HG02973 (cell line): ENCODE results near the gene CHRNE.
"Not testable (repeated sequence)": the region's sequence is repeated elsewhere in the genome, so short reads cannot be mapped to it uniquely, and the experiment has no call there.

Experiments used
- ATAC-seq: cut with Tn5 transposase; IDR thresholded peaks from one replicate; pipeline ENCODE4 v1.9.1; 2021; ENCODE audit warnings: moderate library complexity; ENCODE audit not compliant: unreplicated experiment

CHRNE gene

GRCh38 chr17:4908301-4908700, 5.4 kb upstream of the CHRNE start:
- ATAC-seq: no peak

- ATAC-seq: not testable (repeated sequence)
Measured at GRCh38 chr17:4906642-4907041, 3.7 kb upstream of the CHRNE start.

DNA sequence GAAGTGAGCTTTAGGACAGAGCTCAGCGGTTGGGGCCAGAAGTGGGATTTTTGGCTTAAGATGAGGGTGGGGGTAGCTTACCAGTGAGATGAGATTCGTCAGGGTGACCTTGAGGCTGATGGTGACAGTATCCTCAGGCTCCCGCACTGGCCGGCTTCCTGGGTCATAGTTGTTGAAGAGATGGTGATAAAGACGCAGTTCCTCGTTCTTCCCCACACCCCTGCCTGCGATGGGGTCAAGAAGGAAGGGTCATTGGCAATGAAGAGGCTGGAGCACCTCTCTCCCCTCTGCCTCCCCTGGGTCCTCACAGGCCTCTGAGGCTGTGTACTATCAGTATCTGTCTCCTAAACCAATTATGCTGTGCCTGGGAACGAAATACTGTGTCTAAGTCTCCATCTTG, 358 bp downstream of the CHRNE start:
- ATAC-seq: no peak

GRCh38 chr17:4901648-4902344, 1.1 kb downstream of the CHRNE start:
- ATAC-seq: no peak

GRCh38 chr17:4901108-4901647, 1.7 kb downstream of the CHRNE start:
- no peak for ATAC-seq

DNA sequence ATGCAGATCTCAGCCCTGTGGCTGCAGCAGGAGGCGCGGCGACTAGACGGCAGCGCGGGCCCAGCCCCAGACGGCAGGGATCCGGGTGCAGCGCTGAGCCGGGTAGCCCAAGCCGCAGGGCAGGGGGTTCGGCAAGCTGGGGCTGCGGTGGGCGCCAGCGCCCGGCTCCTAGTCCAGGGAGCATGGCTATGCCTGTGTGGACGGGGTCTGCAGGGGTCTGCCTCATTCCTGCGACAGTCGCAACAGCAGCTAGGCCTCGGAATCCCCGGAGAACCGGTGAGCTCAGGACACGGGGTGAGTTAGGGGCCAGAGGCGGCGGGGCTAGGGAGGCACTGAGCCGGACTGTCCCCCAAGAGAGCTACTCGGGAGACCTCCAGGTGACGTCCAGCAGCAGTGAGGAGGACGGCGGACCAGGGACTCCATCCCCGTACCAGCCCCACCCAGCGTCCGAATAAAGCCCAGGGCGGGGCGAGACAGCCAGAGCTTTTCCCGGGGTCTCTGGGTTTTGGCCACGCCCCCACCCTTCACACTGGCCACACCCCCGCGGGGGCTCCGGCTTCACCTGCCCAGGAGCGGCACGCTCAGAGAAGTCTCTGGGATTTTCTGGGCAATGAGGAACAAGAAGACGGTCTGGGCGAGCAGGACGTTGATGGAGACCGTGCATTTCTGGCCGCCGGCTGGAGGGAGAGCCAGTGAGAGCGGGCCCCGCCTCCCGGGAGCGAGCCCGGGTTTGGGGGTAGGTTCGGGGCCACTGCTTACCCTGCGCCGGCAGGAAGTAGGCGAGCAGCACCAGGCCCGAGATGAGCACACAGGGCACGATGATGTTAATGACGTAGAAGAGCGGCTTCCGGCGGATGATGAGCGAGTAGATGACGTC, 2.4 kb downstream of the CHRNE start:
- no peak for ATAC-seq

GRCh38 chr17:4899341-4900230, 3.3 kb downstream of the CHRNE start, which contains the start of gene C17orf107:
Gene C17orf107, plus strand, starts transcription at chr17:4899536. Its CDS starts 227 bp downstream, at chr17:4899763.
- no peak for ATAC-seq

DNA sequence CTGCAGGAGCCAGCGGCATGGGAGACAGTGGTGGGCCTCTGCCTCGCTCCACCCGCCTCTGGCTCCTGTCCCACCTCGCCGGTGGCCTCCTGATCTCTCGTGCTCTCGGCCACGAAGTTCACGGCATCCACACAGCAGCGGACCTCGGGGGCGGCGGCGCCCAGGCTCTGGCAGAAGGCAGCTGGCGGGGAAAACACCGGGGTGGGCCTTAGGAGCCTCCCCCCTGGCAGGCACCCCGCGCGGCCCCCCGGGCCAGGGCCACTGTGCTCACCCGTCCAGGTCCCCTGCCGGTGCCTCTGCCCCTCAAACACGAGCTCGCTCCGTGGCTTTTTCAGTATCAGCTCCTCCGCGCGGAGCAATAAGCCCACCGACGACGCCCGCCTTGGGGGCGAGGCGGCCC, 4.0 kb downstream of the CHRNE start:
- ATAC-seq: no peak

- ATAC-seq: no peak
Measured at GRCh38 chr17:4898351-4898750, 4.5 kb downstream of the CHRNE start.

DNA sequence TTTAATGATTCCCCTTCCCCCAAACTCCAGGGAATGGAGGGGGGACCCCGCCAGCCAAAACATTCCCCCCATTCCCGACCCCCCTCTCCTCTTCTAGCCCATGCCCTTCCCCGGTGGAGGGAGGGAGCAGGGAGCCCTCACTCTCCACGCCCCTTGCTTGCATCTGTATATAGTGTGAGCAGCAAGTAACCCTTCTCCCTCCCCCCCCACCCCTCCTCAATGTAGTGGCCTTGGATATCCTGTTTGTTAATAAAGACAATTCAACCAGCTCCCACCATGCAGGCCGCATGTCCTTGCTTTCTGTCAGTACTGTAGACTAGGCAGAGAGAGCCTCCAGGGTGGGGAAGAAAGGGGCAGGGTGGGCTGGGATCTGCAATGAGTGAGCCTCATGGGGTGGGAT, 5.1 kb downstream of the CHRNE start:
- ATAC-seq: no peak

GRCh38 chr17:4897198-4897687, 5.7 kb downstream of the CHRNE start:
- no peak for ATAC-seq

DNA sequence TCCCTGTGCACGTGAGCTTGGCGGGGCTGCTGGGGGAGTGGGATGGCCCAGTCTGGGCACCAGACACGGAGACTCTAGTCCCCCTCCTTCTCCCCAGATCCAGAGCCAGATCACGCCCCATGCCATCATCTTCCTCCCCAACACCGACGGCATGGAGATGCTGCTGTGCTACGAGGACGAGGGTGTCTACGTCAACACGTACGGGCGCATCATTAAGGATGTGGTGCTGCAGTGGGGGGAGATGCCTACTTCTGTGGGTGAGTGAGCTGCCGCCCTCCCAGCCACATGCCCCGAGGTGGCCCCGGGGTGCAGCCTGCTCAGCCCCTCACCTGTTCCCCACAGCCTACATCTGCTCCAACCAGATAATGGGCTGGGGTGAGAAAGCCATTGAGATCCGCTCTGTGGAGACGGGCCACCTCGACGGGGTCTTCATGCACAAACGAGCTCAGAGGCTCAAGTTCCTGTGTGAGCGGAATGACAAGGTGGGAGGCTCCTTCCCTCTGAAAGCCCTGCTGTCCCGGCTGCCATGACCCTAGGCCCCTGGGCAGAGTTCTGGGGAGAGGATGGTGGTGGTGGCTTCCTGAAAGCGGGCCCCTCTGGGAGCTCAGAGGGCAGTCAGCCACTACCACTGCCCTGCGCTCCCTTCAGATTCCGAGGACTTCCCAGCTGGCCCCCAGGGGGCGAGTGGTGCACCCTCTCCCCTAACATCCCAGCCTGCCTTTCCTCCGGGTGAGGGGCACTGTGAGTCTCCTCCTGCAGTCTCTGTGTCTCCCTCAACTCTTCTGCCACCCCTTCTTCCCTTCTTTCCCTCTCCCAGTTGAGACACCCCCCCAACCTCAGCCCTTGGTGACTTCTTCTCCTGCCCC, 6.3 kb downstream of the CHRNE start:
- ATAC-seq: no peak

DNA sequence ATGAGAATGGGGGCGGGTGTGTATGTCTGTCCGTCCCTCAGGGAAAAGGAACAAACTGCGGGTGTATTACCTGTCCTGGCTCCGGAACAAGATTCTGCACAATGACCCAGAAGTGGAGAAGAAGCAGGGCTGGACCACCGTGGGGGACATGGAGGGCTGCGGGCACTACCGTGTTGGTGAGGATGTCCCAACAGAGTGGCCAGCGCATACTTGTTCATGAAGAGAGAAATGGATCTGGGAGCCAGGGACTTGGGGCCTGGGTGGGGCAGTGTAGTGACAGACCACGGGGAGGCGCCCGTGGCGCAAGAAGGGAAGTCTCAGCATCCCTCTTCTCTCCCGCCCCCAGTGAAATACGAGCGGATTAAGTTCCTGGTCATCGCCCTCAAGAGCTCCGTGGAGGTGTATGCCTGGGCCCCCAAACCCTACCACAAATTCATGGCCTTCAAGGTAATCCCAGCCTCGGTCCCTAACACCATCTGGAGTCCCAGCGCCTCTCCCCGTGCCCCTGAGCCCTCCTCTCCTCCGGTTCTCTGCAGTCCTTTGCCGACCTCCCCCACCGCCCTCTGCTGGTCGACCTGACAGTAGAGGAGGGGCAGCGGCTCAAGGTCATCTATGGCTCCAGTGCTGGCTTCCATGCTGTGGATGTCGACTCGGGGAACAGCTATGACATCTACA, 7.1 kb downstream of the CHRNE start:
- no peak for ATAC-seq

GRCh38 chr17:4895121-4895520, 7.8 kb downstream of the CHRNE start:
- no peak for ATAC-seq

- ATAC-seq: no peak
Measured at GRCh38 chr17:4893721-4894560, 9.0 kb downstream of the CHRNE start.

DNA sequence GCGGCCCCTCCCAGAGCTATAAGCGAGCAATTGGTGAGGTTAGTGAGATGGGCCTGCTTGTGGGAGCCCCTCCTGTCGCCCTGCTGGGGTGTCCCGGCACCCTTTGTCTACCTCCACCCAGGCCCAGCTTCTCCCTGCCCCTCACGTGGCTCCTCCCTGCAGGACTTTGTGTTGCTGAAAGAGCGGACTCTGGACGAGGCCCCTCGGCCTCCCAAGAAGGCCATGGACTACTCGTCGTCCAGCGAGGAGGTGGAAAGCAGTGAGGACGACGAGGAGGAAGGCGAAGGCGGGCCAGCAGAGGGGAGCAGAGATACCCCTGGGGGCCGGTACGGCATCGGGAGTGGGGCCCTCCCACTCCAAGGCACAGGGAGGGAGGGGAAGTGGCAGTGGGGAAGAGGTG, 9.6 kb downstream of the CHRNE start:
- no peak for ATAC-seq

DNA sequence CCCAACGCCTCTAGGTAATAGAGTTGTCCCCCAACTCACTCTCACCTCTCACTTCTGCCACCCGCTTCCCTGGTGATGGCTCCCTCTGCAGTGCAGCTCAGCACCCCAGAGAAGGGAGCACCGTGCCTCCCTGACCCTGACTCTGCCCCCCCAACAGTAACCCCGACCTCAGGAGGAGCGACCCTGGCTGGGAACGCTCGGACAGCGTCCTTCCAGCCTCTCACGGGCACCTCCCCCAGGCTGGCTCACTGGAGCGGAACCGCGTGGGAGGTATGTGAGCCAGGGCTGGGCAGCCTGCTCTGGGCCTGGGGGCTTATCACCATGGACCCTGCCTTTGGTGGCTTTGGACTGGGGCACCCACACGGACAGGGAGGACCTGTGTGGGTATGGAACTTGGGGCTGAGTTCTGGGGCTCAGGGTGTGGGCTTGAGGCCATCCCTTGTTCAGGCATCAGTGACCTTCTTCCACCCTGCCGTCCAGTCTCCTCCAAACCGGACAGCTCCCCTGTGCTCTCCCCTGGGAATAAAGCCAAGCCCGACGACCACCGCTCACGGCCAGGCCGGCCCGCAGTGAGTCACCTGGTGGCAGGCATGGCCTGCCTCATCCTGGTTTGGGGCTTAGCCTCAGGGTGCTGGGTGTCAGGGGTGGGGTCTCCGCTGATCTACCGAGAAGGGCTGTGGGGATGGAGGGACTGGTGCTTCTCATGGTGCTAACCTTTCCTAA, 10.2 kb downstream of the CHRNE start:
- no peak for ATAC-seq
